Nephron (organoid): ENCODE results near the gene HIPK1.

ENCODE experiments used
- H3K27ac Mint-ChIP-seq, 3 experiments: 2 replicates each; pipeline ENCODE4 v1.8.0; 2020; ENCODE audit warnings: mixed read lengths in 3 of 3, mild to moderate bottlenecking in 2 of 3, moderate library complexity in 1 of 3
- H3K27me3 Mint-ChIP-seq: 2 replicates; pipeline ENCODE4 v1.8.0; 2021; ENCODE audit warnings: low read depth, mild to moderate bottlenecking, moderate library complexity, mixed read lengths
- H3K36me3 Mint-ChIP-seq: 2 replicates; pipeline ENCODE4 v1.8.0; 2020; ENCODE audit warnings: low read depth, mixed read lengths
- H3K4me1 Mint-ChIP-seq: 2 replicates; pipeline ENCODE4 v1.8.0; 2020; ENCODE audit warnings: mixed read lengths
- H3K4me3 Mint-ChIP-seq, 3 experiments: 2 replicates each; pipeline ENCODE4 v1.8.0; 2020; ENCODE audit warnings: mild to moderate bottlenecking in 3 of 3, mixed read lengths in 3 of 3, moderate library complexity in 2 of 3
- H3K9me3 Mint-ChIP-seq: 2 replicates; pipeline ENCODE4 v1.8.0; 2020; ENCODE audit warnings: mixed read lengths
- CTCF ChIP-seq, 3 experiments: fragments of 200-600 bp; sonication (generic); IDR thresholded peaks; one replicate each; pipeline ENCODE4 v1.5.0; 2021; ENCODE audit warnings: antibody characterized with exemption in 3 of 3; ENCODE audit not compliant: unreplicated experiment in 3 of 3

HIPK1 gene

GRCh38 chr1:113976609-113977278, 47.6 kb downstream of the HIPK1 start:
- H3K36me3 Mint-ChIP-seq, result peaks cover 39% of the 10 kb centered on the region
- peaks cover 57% of the 10 kb centered on the region for H3K4me1 Mint-ChIP-seq
- peak overlapping the region; percentile 73 to 99 (median 81) for H3K27ac Mint-ChIP-seq
- H3K27me3 Mint-ChIP-seq, result no peaks in the 10 kb centered on the region
- TF ChIP-seq CTCF (IDR thresholded peaks at IDR 0.05; ENCODE audit: unreplicated experiment in 3 of 3), result peak; percentile 54 to 60 (median 56)
- H3K4me3 Mint-ChIP-seq, result peak overlapping the region in 1 of 3 experiments; percentile 62
- no peaks in the 10 kb centered on the region for H3K9me3 Mint-ChIP-seq

DNA sequence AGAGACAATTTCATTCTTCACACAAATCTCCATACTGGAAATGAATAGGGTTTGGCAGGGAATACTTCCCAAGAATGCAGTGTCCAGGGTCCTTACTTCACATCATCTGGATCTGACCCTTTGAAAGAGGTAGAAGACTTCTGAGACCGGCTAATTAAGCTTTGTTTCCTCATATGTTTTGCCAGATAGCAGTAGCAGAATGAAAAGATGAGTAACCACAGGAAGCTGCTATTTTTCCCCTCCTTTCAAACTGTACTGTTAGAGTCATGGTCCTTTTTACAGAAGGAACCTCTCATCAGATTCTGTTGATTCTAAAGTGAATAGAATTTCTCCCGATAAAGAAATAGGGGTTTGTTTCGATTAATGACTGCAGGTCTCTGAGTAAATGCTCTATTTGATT, 48.8 kb downstream of the HIPK1 start:
- peaks cover 69% of the 10 kb centered on the region for H3K4me1 Mint-ChIP-seq
- no peaks in the 10 kb centered on the region for H3K9me3 Mint-ChIP-seq
- H3K27me3 Mint-ChIP-seq, result no peaks in the 10 kb centered on the region
- peak overlapping the region; percentile 98 to 99 (median 99) for H3K27ac Mint-ChIP-seq
- peaks cover 31% of the 10 kb centered on the region for H3K36me3 Mint-ChIP-seq
- H3K4me3 Mint-ChIP-seq, result no peak overlapping the region
- TF ChIP-seq CTCF (IDR thresholded peaks at IDR 0.05; ENCODE audit: unreplicated experiment in 3 of 3), result no peak

DNA sequence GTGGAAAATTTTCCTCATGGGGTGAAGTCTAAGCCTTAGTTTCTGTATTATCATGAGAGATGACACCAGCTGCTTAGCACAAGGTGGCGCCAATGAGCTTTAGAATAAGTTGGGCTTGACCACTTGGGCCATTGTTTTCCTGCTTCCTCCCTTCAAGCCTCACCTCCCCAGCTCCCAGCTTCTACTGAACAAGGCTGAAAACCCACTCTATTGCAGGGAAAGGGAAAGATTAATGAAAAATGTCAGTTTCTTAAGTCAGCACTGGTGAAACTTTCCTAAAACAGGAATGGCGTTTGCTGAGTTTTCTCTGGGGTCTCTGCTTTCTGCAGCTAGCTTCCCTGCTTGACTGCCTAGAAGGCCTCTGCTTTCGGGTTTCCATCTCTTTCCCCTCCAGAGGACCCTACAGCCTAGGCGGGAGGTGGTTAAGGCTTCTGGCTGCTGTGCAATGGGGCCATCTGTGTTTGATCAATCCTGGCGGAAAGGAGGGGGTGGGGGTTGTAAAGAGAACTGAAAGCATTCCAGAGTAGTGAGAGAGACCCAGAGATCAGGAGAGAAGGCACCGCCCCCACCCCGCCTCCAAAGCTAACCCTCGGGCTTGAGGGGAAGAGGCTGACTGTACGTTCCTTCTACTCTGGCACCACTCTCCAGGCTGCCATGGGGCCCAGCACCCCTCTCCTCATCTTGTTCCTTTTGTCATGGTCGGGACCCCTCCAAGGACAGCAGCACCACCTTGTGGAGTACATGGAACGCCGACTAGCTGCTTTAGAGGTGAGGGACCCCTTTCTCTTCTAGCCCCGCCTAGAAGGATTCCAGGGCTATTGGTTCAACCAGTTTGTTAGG, 50.0 kb downstream of the HIPK1 start, which contains the start of gene OLFML3:
Gene OLFML3, plus strand, starts transcription at position 612 of the 840 bp plus-strand sequence. Its CDS starts 43 bp downstream, at position 655.
- peaks cover 80% of the 10 kb centered on the region for H3K4me1 Mint-ChIP-seq
- H3K27me3 Mint-ChIP-seq, result peaks cover 4% of the 10 kb centered on the region
- peaks cover 20% of the 10 kb centered on the region for H3K36me3 Mint-ChIP-seq
- H3K4me3 Mint-ChIP-seq, result peak within 1 kb of the TSS; percentile 87 to 94 (median 89)
- no peaks in the 10 kb centered on the region for H3K9me3 Mint-ChIP-seq
- peak within 1 kb of the TSS; percentile 98 to 99 (median 99) for H3K27ac Mint-ChIP-seq
- TF ChIP-seq CTCF (IDR thresholded peaks at IDR 0.05; ENCODE audit: unreplicated experiment in 3 of 3), result peak; percentile 61 to 81 (median 73)

DNA sequence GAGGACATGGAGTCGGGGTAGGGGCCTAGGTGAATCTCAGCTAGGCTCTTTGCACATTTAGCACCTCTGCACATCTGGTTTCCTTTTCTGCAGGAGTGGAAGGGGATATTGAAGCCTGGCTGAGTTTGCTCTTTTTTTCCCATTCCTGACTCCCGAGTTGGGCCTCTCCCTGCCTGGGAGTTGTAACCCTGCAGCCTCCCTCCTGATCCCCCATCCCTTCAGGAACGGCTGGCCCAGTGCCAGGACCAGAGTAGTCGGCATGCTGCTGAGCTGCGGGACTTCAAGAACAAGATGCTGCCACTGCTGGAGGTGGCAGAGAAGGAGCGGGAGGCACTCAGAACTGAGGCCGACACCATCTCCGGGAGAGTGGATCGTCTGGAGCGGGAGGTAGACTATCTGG, 51.0 kb downstream of the HIPK1 start:
- Mint-ChIP-seq H3K9me3 (no peaks in the 10 kb centered on the region), H3K27me3 (peaks cover 4% of the 10 kb centered on the region), H3K36me3 (peaks cover 12% of the 10 kb centered on the region), H3K27ac (peak overlapping the region; percentile 98 to 99 (median 99)), H3K4me1 (peaks cover 91% of the 10 kb centered on the region), H3K4me3 (peak overlapping the region; percentile 87 to 94 (median 89))
- TF ChIP-seq CTCF (IDR thresholded peaks at IDR 0.05; ENCODE audit: unreplicated experiment in 3 of 3), result no peak

GRCh38 chr1:113981962-113982931, 53.1 kb downstream of the HIPK1 start:
- Mint-ChIP-seq H3K27ac (peak overlapping the region; percentile 90 to 99 (median 98)), H3K4me3 (peak overlapping the region; percentile 67 to 94 (median 89)), H3K36me3 (peaks cover 24% of the 10 kb centered on the region), H3K9me3 (peaks cover 10% of the 10 kb centered on the region), H3K27me3 (peaks cover 4% of the 10 kb centered on the region), H3K4me1 (peaks cover 86% of the 10 kb centered on the region)
- no peak for TF ChIP-seq CTCF (IDR thresholded peaks at IDR 0.05; ENCODE audit: unreplicated experiment in 3 of 3)
